Neutrophil (primary cell): ENCODE results near the gene PTPRS.

ENCODE experiments used
- H3K27ac ChIP-seq: fragments of 200-600 bp; sonication (generic); 2 replicates; pipeline ENCODE4 v1.5.1; 2016; ENCODE audit warnings: mild to moderate bottlenecking, moderate library complexity
- H3K27me3 ChIP-seq: fragments of 200-600 bp; sonication (generic); 2 replicates; pipeline ENCODE4 v1.6.0; 2016; ENCODE audit warnings: mild to moderate bottlenecking
- H3K36me3 ChIP-seq: fragments of 200-600 bp; sonication (generic); 2 replicates; pipeline ENCODE4 v1.5.1; 2017
- H3K4me1 ChIP-seq, 2 experiments: fragments of 200-600 bp in 1 of 2; sonication (generic) in 1 of 2; 1 replicate in 1 of 2; 2 replicates in 1 of 2; pipeline versions ENCODE4 v1.5.1 to v1.6.1; 2013 to 2016; ENCODE audit warnings: low read depth in 1 of 2, low read length in 1 of 2, mild to moderate bottlenecking in 1 of 2, moderate library complexity in 1 of 2; ENCODE audit not compliant: control insufficient read depth in 1 of 2, insufficient read depth in 1 of 2
- H3K4me3 ChIP-seq, 2 experiments: fragments of 200-600 bp in 1 of 2; sonication (generic) in 1 of 2; 1 replicate in 1 of 2; 2 replicates in 1 of 2; pipeline ENCODE4 v1.5.1; 2013 to 2016; ENCODE audit warnings: low read depth in 1 of 2, low read length in 1 of 2, mild to moderate bottlenecking in 1 of 2, moderate library complexity in 1 of 2
- H3K9me3 ChIP-seq: fragments of 200-600 bp; sonication (generic); 2 replicates; pipeline ENCODE4 v1.5.1; 2016
- TF ChIP-seq, protein P1 (sequence below): fragments of 200-600 bp; sonication (generic); IDR thresholded peaks from 2 replicates; pipeline ENCODE4 v1.5.1; 2016; ENCODE audit warnings: antibody characterized with exemption

The PTPRS gene

DNA sequence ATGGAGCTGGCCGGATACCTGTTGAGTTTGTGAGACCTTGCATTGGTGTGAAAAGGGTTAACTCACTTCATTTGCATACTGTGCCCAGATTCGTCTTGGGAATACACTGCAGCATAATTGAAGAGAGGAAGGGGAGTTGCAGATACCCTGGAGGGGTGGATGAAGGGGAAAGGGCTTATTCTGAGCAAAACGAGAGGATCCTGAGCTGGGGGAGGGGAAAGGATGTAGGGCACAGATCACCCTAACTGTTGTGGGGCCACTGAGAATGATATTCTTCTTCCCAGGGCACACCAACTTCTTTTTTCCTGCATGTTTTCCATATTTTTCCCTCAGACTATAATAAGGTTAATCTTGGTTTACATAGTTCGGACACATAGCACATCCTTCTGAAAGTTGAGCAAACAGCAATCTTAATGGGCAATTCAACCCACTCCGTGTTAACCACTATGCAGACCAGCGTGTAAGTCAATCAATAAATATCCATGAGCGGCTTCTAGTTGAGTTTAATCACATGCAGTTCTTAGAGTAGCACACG lies 11.7 kb upstream of the PTPRS start:
- H3K36me3 ChIP-seq: no peaks in the 10 kb centered on the region
- no peak overlapping the region for H3K4me3 ChIP-seq
- H3K27me3 ChIP-seq: peaks cover 26% of the 10 kb centered on the region
- no peaks in the 10 kb centered on the region for H3K9me3 ChIP-seq
- no peaks in the 10 kb centered on the region for H3K4me1 ChIP-seq
- H3K27ac ChIP-seq: no peak overlapping the region
- TF ChIP-seq, protein P1, sequence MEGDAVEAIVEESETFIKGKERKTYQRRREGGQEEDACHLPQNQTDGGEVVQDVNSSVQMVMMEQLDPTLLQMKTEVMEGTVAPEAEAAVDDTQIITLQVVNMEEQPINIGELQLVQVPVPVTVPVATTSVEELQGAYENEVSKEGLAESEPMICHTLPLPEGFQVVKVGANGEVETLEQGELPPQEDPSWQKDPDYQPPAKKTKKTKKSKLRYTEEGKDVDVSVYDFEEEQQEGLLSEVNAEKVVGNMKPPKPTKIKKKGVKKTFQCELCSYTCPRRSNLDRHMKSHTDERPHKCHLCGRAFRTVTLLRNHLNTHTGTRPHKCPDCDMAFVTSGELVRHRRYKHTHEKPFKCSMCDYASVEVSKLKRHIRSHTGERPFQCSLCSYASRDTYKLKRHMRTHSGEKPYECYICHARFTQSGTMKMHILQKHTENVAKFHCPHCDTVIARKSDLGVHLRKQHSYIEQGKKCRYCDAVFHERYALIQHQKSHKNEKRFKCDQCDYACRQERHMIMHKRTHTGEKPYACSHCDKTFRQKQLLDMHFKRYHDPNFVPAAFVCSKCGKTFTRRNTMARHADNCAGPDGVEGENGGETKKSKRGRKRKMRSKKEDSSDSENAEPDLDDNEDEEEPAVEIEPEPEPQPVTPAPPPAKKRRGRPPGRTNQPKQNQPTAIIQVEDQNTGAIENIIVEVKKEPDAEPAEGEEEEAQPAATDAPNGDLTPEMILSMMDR: no peak

DNA sequence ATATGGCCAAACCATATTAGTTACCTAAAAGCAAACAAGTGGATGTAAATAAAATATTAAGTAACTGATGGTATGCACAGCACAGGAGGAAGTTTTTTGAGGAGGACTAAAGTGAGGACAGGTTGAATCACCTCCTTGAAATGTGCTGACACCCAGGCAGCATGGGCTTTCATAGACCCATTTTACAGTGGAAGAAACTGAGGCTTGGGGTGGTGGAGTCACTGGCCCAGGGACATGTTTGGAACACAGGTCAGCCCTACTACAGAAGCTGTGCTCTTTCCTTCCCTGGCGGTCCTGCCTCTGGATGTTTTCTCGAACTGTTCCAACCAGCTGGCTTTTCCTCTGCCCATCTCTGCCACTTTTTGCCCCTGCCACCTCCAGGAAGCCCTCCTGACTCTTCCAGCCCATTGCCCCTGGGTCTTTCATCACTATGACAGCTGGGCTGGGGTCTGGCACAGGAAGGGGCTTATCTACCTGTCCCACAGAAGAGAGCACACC lies 11.2 kb upstream of the PTPRS start:
- no peaks in the 10 kb centered on the region for H3K36me3 ChIP-seq
- no peak overlapping the region for H3K4me3 ChIP-seq
- TF ChIP-seq, protein P1: no peak
- no peak overlapping the region for H3K27ac ChIP-seq
- H3K9me3 ChIP-seq: no peaks in the 10 kb centered on the region
- H3K27me3 ChIP-seq: peaks cover 30% of the 10 kb centered on the region
- no peaks in the 10 kb centered on the region for H3K4me1 ChIP-seq

DNA sequence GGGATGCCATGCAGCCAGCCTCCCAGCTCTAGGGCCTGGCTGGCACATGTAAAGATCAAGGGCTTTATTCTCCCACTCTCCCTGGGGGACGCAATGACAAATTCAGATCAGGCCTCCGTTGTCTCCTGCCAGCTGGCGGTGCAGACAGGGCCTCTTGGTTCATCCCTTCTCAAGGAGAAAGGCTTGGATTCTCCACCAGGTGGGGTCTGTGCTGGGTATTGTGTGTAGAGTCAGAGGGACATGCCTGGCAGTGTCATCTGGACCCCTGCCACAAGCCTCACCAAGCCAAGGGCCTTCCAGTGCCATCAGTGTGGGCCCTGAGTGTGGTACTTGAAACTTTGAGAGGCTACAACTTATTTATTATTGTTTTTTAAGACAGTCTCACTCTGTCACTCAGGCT lies 8.4 kb upstream of the PTPRS start:
- Histone ChIP-seq H3K36me3 (no peaks in the 10 kb centered on the region), H3K9me3 (no peaks in the 10 kb centered on the region), H3K4me1 (no peaks in the 10 kb centered on the region), H3K27me3 (peaks cover 46% of the 10 kb centered on the region), H3K4me3 (no peak overlapping the region), H3K27ac (no peak overlapping the region)
- TF ChIP-seq, protein P1: no peak

DNA sequence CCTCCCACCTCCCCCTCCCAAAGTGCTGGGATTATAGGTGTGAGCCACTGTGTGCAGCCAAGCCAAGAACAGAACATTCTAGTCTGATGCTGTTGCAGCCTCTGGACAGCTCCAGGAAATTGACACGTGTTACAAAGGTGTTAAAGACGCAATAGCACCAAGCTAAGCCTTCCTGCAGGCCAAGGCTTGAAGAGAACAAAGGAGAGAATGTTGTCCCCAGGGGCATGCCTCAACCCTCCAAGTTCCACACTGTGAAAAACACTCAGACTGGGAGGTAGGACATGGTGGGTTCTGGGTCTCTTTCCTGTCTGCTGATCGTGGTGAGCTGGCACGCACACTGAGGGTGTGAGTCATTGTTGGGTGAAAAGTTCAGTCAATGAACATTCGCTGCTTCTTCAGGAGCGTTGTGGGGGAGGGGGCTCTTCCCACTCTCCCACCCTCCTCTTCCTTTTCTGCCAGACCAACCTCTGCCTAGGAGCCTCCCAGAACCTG lies 5.3 kb upstream of the PTPRS start:
- H3K9me3 ChIP-seq: no peaks in the 10 kb centered on the region
- peaks cover 71% of the 10 kb centered on the region for H3K27me3 ChIP-seq
- TF ChIP-seq, protein P1: no peak
- no peaks in the 10 kb centered on the region for H3K36me3 ChIP-seq
- H3K4me1 ChIP-seq: no peaks in the 10 kb centered on the region
- H3K27ac ChIP-seq: no peak overlapping the region
- H3K4me3 ChIP-seq: no peak overlapping the region

DNA sequence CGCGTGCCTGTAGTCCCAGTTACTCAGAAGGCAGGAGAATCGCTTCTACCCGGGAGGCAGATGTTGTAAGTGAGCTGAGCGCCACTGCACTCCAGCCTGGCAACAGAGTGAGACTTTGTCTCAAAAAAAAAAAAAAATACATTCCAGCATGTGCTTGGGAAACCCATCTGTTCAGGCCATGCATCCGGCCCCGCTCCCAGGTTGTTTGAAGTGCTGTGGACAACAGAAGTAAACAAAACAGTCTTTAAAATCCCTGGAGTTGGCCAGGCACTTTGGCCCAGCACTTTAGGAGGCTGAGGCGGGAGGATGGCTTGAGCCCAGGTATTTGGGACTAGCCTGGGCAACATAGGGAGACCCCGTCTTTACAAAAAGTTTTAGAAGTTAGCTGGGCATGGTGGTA lies 3.2 kb upstream of the PTPRS start:
- Histone ChIP-seq H3K27ac (no peak overlapping the region), H3K36me3 (no peaks in the 10 kb centered on the region), H3K9me3 (no peaks in the 10 kb centered on the region), H3K27me3 (peaks cover 92% of the 10 kb centered on the region), H3K4me3 (no peak overlapping the region), H3K4me1 (peaks cover 0 to 9% of the 10 kb centered on the region in 2 experiments)
- TF ChIP-seq, protein P1: no peak
